OCI-LY7 (cell line): ENCODE data around the gene ADCY9. TPM values are rescaled to one million over a fixed set of nuclear protein-coding genes. Genes with fewer than 3 reads are reported as not detected.

ENCODE experiments used
- BruUV-seq: library from RNA; stranded (reverse); fragments of 400-500 nt; replicated peaks from 2 replicates; lab custom pipeline; 2021; lab: Mats Ljungman, UMichigan
- CTCF ChIA-PET: fragments of 300-600 bp; sonication (Branson Sonifier 250); formaldehyde crosslinking; loops from one replicate; lab custom pipeline; 2022; ENCODE audit warnings: antibody characterized with exemption; ENCODE audit not compliant: unreplicated experiment; lab: Charles Lee
- POLR2A ChIA-PET: fragments of 300-600 bp; sonication (Branson Sonifier 250); formaldehyde crosslinking; loops from one replicate; lab custom pipeline; 2022; ENCODE audit warnings: antibody characterized with exemption; lab: Charles Lee
- DNase-seq: peaks from one replicate; pipeline ENCODE4 v3.0.0-alpha.2; 2015; ENCODE audit warnings: low spot score
- H2AFZ ChIP-seq: fragments of 200-600 bp; sonication (generic), shearing (Covaris generic); 2 replicates; pipeline ENCODE4 v1.6.1; 2014; ENCODE audit warnings: mild to moderate bottlenecking, antibody characterized with exemption, low read length, moderate library complexity
- H3K27ac ChIP-seq: fragments of 200-600 bp; sonication (generic); 2 replicates; pipeline ENCODE4 v1.5.1; 2014; ENCODE audit warnings: mixed run types, low read depth, mild to moderate bottlenecking, moderate library complexity, low read length, inconsistent platforms; ENCODE audit not compliant: poor library complexity, severe bottlenecking
- H3K36me3 ChIP-seq: fragments of 200-600 bp; sonication (generic); 2 replicates; pipeline ENCODE4 v1.6.1; 2014; ENCODE audit warnings: mild to moderate bottlenecking, antibody characterized with exemption, low read length, moderate library complexity, mixed read lengths; ENCODE audit not compliant: insufficient read depth
- H3K4me1 ChIP-seq: fragments of 200-600 bp; sonication (generic); 2 replicates; pipeline ENCODE4 v1.5.1; 2014; ENCODE audit warnings: mild to moderate bottlenecking, low read length; ENCODE audit not compliant: insufficient read depth, poor library complexity, severe bottlenecking
- H3K4me2 ChIP-seq: fragments of 200-600 bp; sonication (generic); 2 replicates; pipeline ENCODE4 v1.6.1; 2014; ENCODE audit warnings: mild to moderate bottlenecking, low read length
- H3K4me3 ChIP-seq: fragments of 200-600 bp; sonication (generic); 2 replicates; pipeline ENCODE4 v1.5.1; 2014; ENCODE audit warnings: mild to moderate bottlenecking, low read depth, low read length; ENCODE audit not compliant: poor library complexity, severe bottlenecking
- H3K79me2 ChIP-seq: fragments of 200-600 bp; sonication (generic); 2 replicates; pipeline ENCODE4 v1.6.1; 2016; ENCODE audit warnings: low read depth, mild to moderate bottlenecking, low read length, moderate library complexity, mixed read lengths; ENCODE audit not compliant: insufficient read depth
- H3K9me2 ChIP-seq: fragments of 200-600 bp; sonication (generic); 2 replicates; pipeline ENCODE4 v1.6.1; 2016; ENCODE audit warnings: mild to moderate bottlenecking, low read length, mixed read lengths; ENCODE audit not compliant: insufficient read depth
- H3K9me3 ChIP-seq: fragments of 200-600 bp; sonication (generic); 2 replicates; pipeline ENCODE4 v1.6.1; 2014; ENCODE audit warnings: mild to moderate bottlenecking, mixed run types, low read length, mixed read lengths
- H4K20me1 ChIP-seq: fragments of 200-600 bp; sonication (generic); 2 replicates; pipeline ENCODE4 v1.6.1; 2014; ENCODE audit warnings: mild to moderate bottlenecking, antibody characterized with exemption, low read length, moderate library complexity, mixed read lengths; ENCODE audit not compliant: insufficient read depth
- CTCF ChIP-seq: fragments of 200-600 bp; sonication (generic); conservative IDR thresholded peaks from 2 replicates; pipeline ENCODE4 v1.5.1; 2014; ENCODE audit warnings: mild to moderate bottlenecking, antibody characterized with exemption, low read length, moderate library complexity, mixed read lengths
- EZH2phosphoT487 ChIP-seq: fragments of 200-600 bp; sonication (generic); IDR thresholded peaks from 2 replicates; pipeline ENCODE4 v1.6.1; 2018; ENCODE audit warnings: low read depth, borderline replicate concordance, mild to moderate bottlenecking, mixed run types, antibody characterized with exemption, low read length, moderate library complexity, mixed read lengths
- intact Hi-C: fragments of 100-400 bp; cut with micrococcal nuclease; formaldehyde crosslinking; loops from one replicate; pipeline ENCODE4 v1.10.0; 2022; ENCODE audit not compliant: unreplicated experiment
- total RNA-seq, 2 experiments: library from RNA; depleted of rRNA in 1 of 2; stranded (reverse); fragments of >200 nt in 1 of 2; shearing (Covaris generic) in 1 of 2; gene quantifications; 2 replicates each; pipeline ENCODE4 v1.2.3, GENCODE V29; 2014 to 2022

Gene ADCY9
- total RNA-seq, 2 experiments from 2014 or later: 0.22 to 0.34 TPM

- Histone ChIP-seq H3K4me3 (no peak overlapping the region), H3K27ac (no peak overlapping the region), H3K4me1 (peaks cover 5% of the 10 kb centered on the region), H3K79me2 (no peaks in the 10 kb centered on the region), H4K20me1 (no peaks in the 10 kb centered on the region), H3K36me3 (no peaks in the 10 kb centered on the region), H3K9me2 (no peaks in the 10 kb centered on the region), H2AFZ (no peak overlapping the region), H3K9me3 (no peaks in the 10 kb centered on the region), H3K4me2 (no peak overlapping the region)
- BruUV-seq: no TSS peak
- intact Hi-C loops: no loop called here
- no peak for DNase-seq
- POLR2A ChIA-PET: interaction anchor here (1.2 kb wide), 1 partner anchor 71 kb away, joined by 12 read pairs; no protein-coding TSS in a partner anchor
- CTCF ChIA-PET: no interaction called here
- TF ChIP-seq CTCF (no peak), EZH2phosphoT487 (no peak)
These were observed 4.2 kb downstream of the ADCY9 start for GRCh38 chr16:4111748-4112696.

GRCh38 chr16:4110680-4111079, 5.6 kb downstream of the ADCY9 start:
- DNase-seq: no peak
- ChIA-PET CTCF (no interaction called here), POLR2A (interaction anchor here (0.7 to 1.2 kb wide), 2 partner anchors 69 to 115 kb away, joined by 6 to 12 read pairs; no protein-coding TSS in a partner anchor)
- TF ChIP-seq EZH2phosphoT487: no peak
- TF ChIP-seq CTCF: no peak
- no TSS peak for BruUV-seq
- Histone ChIP-seq H3K36me3 (no peaks in the 10 kb centered on the region), H3K9me3 (no peaks in the 10 kb centered on the region), H3K4me3 (no peak overlapping the region), H3K79me2 (no peaks in the 10 kb centered on the region), H2AFZ (no peak overlapping the region), H3K4me1 (no peaks in the 10 kb centered on the region), H3K4me2 (no peak overlapping the region), H4K20me1 (no peaks in the 10 kb centered on the region; the same call in 1 of the 2 replicates), H3K9me2 (no peaks in the 10 kb centered on the region), H3K27ac (no peak overlapping the region)
- intact Hi-C loops: no loop called here

- no peaks in the 10 kb centered on the region for H3K4me1 ChIP-seq
- H3K36me3 ChIP-seq: no peaks in the 10 kb centered on the region
- no peak overlapping the region for H2AFZ ChIP-seq
- no peaks in the 10 kb centered on the region for H3K9me3 ChIP-seq
- DNase-seq: no peak
- ChIA-PET CTCF (no interaction called here), POLR2A (interaction anchor here (0.6 to 0.7 kb wide), 2 partner anchors 89 to 114 kb away, joined by 5 to 6 read pairs; no protein-coding TSS in a partner anchor)
- TF ChIP-seq EZH2phosphoT487: no peak
- TF ChIP-seq CTCF: no peak
- no TSS peak for BruUV-seq
- no peaks in the 10 kb centered on the region; the same call in 1 of the 2 replicates for H4K20me1 ChIP-seq
- no peak overlapping the region for H3K4me3 ChIP-seq
- no peaks in the 10 kb centered on the region for H3K9me2 ChIP-seq
- intact Hi-C loops: no loop called here
- H3K4me2 ChIP-seq: no peak overlapping the region
- H3K27ac ChIP-seq: no peak overlapping the region
- no peaks in the 10 kb centered on the region for H3K79me2 ChIP-seq
These were observed 6.2 kb downstream of the ADCY9 start for GRCh38 chr16:4110065-4110464.
